Raji (cell line): ENCODE data around the gene RAD51AP2.

ENCODE experiments used
- POLR2A ChIP-seq: IDR thresholded peaks from 2 replicates; pipeline ENCODE4 v1.6.1; 2011; ENCODE audit warnings: low read depth, low read length, control low read depth; ENCODE audit not compliant: insufficient read depth

The RAD51AP2 gene

DNA sequence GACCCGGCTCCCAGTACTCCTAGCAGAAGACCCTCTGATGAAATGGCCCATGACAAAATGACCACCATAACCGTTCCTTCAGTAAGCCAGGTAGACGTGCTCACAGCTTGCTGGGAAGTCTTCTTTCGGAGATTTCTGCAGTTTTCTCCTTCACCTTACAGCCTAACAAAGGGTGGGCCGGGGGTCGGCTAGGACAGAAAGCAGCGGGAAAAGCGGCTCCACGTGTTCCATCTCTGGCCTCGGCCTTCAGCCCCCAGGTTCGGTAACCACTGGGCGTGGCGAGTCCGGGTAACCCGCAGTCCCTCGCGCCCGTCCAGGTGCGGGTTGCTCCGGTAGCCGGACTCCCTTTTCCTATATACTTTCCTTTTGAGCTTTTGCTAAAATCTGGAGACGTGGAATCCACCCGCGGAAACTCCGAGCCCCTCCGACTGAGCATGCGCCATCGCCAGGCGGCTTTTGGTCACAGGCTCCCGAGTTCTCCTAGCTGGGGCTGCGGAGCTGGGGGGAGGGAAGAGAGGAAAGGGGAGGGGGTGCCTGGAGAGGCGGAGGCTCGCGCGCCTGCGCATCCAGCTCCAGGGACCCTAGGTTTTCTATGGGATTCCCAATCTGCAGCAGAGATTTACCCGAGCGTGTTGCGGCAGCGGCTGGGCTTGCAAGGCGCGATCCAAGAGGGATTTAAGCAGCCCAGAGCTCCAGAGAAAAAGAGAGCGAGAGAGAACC, 22.0 kb upstream of the RAD51AP2 start, which contains the start of gene VSNL1:
VSNL1 (plus strand) TSS at position 604 of the 720 bp plus-strand sequence. CDS start 51,379 bp downstream, outside the sequence.
- no peak for TF ChIP-seq POLR2A

DNA sequence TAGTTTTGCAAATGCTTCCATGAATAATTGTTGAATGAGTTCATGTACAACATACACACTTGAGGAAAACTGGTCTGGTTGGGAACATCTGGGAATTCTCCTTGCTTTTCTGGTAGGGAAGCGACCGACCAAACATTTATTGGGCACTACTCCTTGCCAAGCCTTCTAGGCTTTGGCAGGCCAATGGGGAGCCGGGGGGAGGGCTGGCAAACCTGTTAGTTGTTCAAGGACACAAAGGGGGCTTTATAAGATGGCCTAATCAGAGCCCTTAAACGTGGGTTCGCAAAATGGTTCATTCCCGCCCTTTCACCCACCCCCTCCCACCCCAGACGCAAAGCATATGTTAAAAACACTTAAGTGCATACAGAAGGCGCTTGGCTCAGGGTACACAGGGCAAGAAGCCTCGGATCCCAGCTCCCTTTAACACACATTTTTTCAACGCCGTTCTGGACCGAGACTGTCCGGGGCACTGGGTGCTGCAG, 21.4 kb upstream of the RAD51AP2 start:
- no peak for TF ChIP-seq POLR2A

DNA sequence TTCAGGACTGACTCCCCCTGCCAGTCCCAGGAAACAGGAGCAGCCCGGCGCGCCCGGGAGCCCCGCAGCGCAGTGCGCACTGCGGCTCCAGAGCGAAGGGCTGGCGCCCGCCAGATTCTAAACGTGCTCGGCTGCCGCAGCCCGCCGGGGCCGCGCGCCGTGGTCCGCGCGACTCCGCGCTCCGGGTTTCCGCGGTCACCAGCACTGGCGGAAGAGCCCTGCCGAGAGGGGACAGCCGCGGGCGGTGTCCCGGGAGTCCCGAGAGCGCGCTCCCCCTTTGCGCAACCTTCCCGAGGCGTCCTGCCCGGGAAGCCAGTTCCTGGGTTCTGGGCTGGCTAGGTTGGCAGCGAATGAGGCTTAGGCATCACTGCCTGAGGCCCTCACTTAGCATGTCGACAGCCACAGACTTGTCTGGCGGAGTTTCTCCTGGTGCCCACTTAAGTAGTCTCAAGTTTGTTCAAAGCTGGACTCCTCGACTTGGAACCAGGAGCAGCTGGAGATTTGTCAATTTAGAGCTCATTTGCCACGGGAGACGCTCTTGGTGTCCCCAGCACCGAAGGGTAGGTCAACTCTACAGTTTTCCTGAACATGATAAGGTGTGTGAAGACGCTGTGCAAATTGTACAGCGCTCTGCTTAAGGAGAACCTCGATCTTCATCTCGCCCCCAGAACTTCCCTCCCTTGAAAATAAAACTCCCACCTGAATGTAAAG, 20.8 kb upstream of the RAD51AP2 start:
- TF ChIP-seq POLR2A: no peak

DNA sequence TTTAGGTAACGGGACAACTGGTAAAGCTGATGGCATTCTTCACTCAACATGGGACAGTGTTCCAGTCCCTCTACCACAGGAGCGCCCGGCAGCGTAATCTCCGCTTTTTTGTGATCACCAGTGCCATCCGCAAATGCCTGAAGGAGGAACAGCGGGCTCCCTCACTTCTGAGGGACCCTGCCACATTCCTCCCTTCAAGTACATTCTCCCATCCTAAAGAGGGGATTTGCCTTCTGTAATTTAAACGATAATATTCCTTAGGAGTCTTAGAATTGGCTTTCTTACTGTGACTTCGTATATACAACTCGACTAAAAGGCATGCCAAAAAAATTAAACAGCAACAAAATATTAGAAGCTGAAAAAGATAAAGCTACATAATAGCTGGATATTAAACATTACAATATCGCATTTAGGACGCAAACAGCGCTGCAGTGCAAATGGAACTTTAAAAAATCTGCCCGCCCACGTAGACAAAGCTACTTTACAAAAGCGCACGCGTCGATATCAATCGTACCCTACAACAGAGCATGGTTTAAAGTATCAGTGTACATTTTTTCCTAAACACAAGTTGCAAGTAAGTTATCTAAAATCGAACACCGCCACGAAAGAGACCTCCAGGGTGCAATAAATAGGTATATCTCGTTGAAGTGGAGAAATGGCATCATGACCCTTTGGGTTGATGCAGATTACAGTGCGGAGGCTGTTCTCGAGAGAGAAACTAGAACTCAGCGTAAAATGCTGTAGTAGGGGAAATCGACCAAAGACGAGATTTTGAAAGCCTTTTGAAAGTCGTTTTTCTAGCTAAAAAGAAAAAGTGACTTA, 20.0 kb upstream of the RAD51AP2 start:
- TF ChIP-seq POLR2A: no peak

DNA sequence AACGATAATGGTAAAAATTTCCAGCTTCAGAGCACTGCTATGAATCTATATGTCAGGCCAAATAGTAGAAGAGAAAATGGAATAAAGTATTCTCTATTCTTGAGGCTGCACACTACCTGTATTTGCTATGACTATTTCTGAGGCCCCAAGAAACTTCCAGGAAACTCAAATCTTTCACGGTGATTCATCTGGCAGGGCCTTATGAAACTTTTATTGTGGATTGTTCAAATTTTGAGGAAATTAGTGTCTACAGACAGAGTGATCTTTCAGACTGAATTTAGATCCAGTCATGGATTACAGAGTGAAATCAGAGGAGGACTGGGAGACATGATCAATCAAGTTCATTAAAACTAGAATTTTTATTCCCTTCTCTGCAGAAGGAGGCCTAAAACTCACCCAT, 18.2 kb upstream of the RAD51AP2 start:
- TF ChIP-seq POLR2A: no peak

DNA sequence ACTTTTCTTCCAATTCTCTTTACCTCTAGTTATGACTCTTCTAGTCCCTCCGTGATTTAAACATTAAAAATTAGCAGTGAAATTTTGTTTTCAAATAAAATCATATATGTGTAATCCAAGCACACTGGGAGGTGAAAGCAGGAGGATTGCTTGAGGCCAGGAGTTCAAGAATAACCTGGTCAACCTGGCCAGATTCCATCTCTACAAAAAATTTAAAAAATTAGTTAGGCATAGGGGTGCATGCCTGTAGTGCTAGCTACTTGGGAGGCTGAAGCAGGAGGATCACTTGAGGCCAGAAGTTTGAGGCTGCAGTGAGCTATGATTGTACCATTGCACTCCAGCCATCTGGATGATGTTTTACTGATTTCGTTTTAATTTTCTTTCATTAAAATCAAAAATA, 15.3 kb upstream of the RAD51AP2 start:
- no peak for TF ChIP-seq POLR2A

DNA sequence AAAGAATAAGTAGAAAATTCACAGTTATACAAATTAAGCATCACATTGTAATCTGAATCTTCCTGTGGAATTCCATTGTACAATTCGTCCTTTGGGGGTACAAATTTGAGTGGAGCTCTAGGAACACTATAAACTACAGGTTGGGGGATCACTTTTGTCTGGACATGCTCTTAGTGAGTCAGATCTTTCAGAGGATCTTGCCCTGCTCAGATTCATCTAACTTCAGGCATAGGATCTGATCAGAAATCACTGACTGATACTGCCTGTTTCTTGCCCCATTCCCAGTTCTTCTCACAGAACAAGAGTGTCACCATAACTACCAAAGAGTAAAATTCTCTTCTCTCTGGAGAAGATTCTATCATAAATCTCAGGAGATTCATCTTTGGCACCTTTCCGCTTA, 11.5 kb upstream of the RAD51AP2 start:
- TF ChIP-seq POLR2A: no peak

DNA sequence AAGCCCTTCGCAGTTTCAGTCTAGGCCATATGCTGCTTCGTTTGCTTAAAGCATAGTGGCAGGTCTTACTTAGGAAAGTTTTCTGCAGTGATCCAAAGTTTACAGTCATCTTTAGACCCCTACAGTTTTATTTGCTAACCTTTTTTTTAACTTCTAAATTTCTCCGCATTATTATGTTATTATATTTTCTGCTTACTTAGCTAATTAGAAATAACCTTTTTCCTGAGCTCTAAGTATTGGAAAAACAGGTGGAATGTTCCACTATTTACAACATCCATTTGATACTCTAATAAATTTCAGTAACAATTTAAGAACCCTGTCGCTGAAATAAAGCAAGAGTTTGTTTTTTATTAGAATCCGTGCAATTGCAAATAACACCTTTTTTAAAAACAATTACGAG, 4.1 kb upstream of the RAD51AP2 start:
- TF ChIP-seq POLR2A: no peak

DNA sequence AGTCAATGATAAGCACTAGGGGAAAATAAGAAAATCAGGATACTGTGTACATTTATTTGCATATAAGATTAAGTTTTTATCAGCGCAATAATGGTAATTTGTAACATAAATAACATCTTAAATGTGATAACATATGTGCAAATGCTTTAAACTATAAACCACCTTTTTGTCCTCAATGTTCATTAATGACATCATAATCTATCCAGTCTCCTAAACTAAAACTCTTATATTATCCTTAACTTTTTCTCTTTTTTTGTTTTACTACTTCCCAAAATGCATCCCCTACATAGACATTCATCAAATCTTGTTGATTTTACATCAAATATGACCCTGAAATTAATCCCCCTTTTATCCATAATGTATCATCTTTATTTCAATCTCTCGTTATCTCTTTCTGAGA, 3.4 kb upstream of the RAD51AP2 start:
- no peak for TF ChIP-seq POLR2A

DNA sequence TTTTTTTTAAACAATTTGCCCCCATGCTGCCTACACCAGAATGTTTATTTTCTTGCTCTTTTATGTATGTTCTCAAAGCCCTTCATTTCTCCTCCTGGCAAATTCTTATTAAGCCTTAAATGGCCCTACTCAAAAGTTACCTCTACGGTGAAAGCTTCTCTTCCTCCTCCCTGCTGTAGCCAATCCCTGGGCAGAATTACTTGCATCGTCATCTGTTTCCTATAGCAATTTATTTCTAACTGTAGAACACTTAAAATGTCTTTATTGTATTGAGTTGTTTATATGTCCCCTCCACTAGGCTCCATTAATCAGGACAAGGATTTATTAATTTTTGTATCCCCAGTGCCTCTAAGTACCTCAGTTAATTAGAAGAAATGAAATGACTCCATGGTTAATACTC, 2.5 kb upstream of the RAD51AP2 start:
- TF ChIP-seq POLR2A: no peak

DNA sequence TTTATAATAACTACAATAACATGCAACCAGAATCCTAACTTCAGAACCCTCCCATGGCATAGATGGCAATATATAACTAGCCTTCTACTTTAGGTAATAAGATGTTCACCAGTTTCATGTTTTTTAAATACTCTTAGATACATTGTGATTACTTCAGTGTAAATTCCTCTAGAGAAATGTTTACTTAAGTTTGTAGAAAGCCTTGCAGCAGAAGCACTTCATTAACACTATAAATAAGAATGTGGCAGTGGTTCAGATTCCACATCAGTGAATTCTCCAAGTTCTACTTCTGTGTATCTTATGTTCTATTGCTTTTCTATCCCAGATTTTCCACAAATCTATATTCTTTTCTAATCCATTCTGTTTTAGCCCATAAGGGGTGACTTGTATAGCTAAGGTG, 1.2 kb upstream of the RAD51AP2 start:
- no peak for TF ChIP-seq POLR2A

DNA sequence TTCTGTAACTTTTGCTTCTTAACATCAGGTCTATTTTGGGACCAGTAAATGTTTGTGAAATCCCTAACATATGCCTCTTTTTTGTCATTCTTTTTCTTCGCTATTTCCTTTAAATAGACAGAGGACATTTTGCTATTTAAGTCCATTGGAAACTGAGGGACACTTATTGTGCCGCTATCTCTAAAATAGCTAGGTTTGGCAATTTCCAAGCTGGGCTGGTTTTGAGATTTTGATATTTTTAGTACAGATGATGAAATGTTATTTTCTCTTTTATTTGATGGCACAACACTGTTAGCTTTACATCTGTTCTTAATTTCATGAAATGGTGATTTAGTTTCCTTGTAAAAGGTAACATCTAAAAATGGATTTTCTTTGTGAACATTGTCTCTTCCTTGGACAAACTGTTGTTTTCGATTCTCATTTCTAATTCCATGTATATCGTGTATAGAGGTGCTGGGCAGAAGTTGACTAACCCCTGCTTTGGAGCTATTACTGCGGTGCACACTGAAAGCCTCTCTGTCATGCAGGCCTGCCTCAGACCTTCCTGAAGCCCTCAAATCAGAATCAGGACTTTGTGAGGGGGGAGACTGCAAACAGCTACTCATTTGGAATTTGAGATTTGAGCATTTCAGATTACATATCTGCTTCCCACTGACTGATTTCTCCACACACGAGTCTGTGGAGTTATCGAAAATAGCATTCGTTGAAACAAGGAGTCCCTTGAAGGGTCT, 594 bp downstream of the RAD51AP2 start:
- no peak for TF ChIP-seq POLR2A

DNA sequence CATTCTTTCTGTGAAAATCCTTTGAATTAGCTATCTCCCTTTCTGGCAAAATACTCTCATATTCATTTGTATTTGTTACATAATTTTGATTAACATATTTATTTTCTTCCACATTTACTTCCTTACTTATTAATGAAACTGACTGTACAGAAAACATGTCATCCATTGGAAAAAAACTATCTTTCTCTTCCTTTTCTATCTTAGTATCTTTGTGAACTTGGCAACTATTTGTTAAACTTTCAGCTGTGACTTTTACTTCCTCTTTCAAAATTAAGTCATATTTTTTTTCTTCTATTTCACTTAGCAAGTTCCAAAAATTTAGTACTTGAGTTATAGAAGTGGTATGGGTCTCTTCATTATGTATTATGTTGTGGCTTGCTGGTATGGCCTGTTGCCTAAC, 2.6 kb downstream of the RAD51AP2 start:
- TF ChIP-seq POLR2A: no peak

DNA sequence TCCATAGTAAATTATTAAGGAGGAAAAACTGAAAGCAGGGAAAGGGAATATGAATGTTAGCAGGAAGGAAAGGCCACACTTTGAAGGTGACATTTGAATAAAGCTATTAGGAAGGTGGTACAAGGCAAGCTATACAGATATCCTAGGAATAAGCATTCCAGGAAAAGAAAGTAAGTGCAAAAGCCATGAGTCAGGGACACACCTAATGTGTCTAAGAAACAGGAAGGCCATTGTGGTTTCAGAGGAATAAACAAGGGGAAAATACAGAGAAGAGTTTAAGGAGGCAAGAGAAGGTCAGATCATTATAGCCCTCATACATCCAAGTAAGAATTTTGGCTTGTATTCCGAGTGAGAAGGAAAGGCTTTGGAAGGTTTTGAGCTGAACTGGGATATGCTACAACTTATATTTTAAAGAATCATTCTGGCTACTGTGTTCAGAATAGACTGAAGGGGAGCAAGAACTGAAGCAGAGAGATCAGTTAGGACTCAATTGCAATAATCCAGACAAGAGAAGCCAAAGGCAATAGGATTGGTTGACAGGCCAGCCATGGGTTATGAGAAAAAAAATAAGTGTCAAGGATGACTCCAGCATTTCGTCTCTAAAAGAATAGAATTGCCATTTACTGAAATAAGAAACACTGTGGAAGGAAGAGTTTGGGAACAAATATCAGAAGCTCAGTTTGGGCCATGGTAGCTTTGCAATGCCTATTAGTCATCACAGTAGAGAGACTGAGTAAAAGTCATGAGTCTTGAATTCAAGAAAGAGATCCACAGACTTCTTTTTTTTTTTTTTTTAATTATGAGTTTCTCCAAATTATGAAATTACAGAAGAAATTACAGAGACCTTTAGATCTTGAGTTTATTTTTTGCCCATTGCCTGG, 11.3 kb downstream of the RAD51AP2 start:
- TF ChIP-seq POLR2A: no peak
